Umbilical cord (tissue), 2 donors: Measurements from ENCODE around the gene HCN3. TPM values are rescaled to one million over a fixed set of nuclear protein-coding genes. Genes with fewer than 3 reads are reported as not detected.
A peak's percentile ranks its signal among the peaks of the same experiment; 100 is the strongest.
"Not testable (repeated sequence)": the region's sequence is repeated elsewhere in the genome, so short reads cannot be mapped to it uniquely, and the experiment has no call there.

Experiments
- DNase-seq: peaks from one replicate; pipeline ENCODE4 v3.0.0-alpha.2; 2015; ENCODE audit warnings: low spot score
- total RNA-seq: library from RNA; depleted of rRNA; stranded (reverse); fragments of >200 nt; gene quantifications from one replicate; pipeline ENCODE4 v1.2.3, GENCODE V29; 2014; ENCODE audit warnings: low replicate concordance; ENCODE audit not compliant: insufficient read depth

HCN3 gene
- total RNA-seq, 1 donor from 2014 or later: 5.1 TPM

- no peak for DNase-seq
These were observed 7.2 kb downstream of the HCN3 start for GRCh38 chr1:155284476-155284875.

- no peak for DNase-seq
These were observed 7.8 kb downstream of the HCN3 start for GRCh38 chr1:155285063-155285462.

- no peak for DNase-seq
These were observed 8.4 kb downstream of the HCN3 start for GRCh38 chr1:155285631-155286044.

GRCh38 chr1:155286544-155286943 lies 9.3 kb downstream of the HCN3 start:
- DNase-seq: no peak

- DNase-seq: no peak
These were observed 10.8 kb downstream of the HCN3 start for GRCh38 chr1:155287987-155288543.

GRCh38 chr1:155291006-155291405 lies 13.7 kb downstream of the HCN3 start:
- DNase-seq: not testable (repeated sequence)

- no peak for DNase-seq
These were observed 16.0 kb downstream of the HCN3 start for GRCh38 chr1:155293086-155293749.

GRCh38 chr1:155294520-155295182 lies 17.4 kb downstream of the HCN3 start:
- no peak for DNase-seq

GRCh38 chr1:155295183-155295941 lies 18.1 kb downstream of the HCN3 start:
- no peak for DNase-seq

GRCh38 chr1:155295942-155296267 lies 18.6 kb downstream of the HCN3 start:
- DNase-seq: no peak

- DNase-seq: no peak
These were observed 19.4 kb downstream of the HCN3 start for GRCh38 chr1:155296661-155297060.

- DNase-seq: no peak
These were observed 20.1 kb downstream of the HCN3 start for GRCh38 chr1:155297384-155297783.

GRCh38 chr1:155300024-155300423 lies 22.8 kb downstream of the HCN3 start:
- no peak for DNase-seq

GRCh38 chr1:155300553-155301329 lies 23.5 kb downstream of the HCN3 start:
- no peak for DNase-seq

- no peak for DNase-seq
These were observed 24.1 kb downstream of the HCN3 start, which contains the start of gene PKLR for GRCh38 chr1:155301342-155301841. Gene PKLR (minus strand): TSS chr1:155301438. CDS start chr1:155301395, 43 bp downstream.

- no peak for DNase-seq
These were observed 27.3 kb downstream of the HCN3 start for GRCh38 chr1:155304558-155305063.

- peak; percentile 14 for DNase-seq
These were observed 28.7 kb downstream of the HCN3 start for GRCh38 chr1:155305881-155306391.

- DNase-seq: peak; percentile 60
These were observed 30.0 kb downstream of the HCN3 start for GRCh38 chr1:155307247-155307740.

GRCh38 chr1:155308493-155309422 lies 31.5 kb downstream of the HCN3 start, which contains the start of gene FDPS:
Gene FDPS (plus strand): TSS chr1:155308866. CDS start chr1:155309790, 924 bp downstream.
- peak; percentile 100 for DNase-seq
